DND-41 (cell line): ENCODE measurements around the gene SETDB2.

ENCODE experiments used
- ATAC-seq: fragments of 200-7000 bp; cut with Tn5 transposase; 3 replicates; pipeline ENCODE4 v1.9.1; 2021; ENCODE audit warnings: low read depth; ENCODE audit not compliant: insufficient read depth
- DNase-seq: peaks from one replicate; pipeline ENCODE4 v3.0.0-alpha.2; 2020
- H2AFZ ChIP-seq: 2 replicates; pipeline ENCODE4 v1.6.0; 2012; ENCODE audit warnings: low read depth, low read length
- H3K27ac ChIP-seq: 2 replicates; pipeline ENCODE4 v1.5.1; 2012; ENCODE audit warnings: low read length, inconsistent platforms
- H3K27me3 ChIP-seq: fragments of 200-600 bp; sonication (generic); 2 replicates; pipeline ENCODE4 v1.6.0; 2012; ENCODE audit warnings: low read length, mild to moderate bottlenecking, inconsistent platforms; ENCODE audit not compliant: insufficient read depth, poor library complexity
- H3K36me3 ChIP-seq: 2 replicates; pipeline ENCODE4 v1.5.1; 2012; ENCODE audit warnings: low read length, inconsistent platforms; ENCODE audit not compliant: insufficient read depth
- H3K4me1 ChIP-seq: 2 replicates; pipeline ENCODE4 v1.5.1; 2012; ENCODE audit warnings: mild to moderate bottlenecking, low read length; ENCODE audit not compliant: insufficient read depth
- H3K4me2 ChIP-seq: 2 replicates; pipeline ENCODE4 v1.6.0; 2012; ENCODE audit warnings: mild to moderate bottlenecking, moderate library complexity, low read length, inconsistent platforms; ENCODE audit not compliant: insufficient read depth
- H3K4me3 ChIP-seq, 2 experiments: fragments of 200-600 bp in 1 of 2; shearing (Covaris generic) in 1 of 2; 2 replicates each; pipeline ENCODE4 v1.5.1; 2012 to 2016; ENCODE audit warnings: inconsistent platforms in 2 of 2, low read length in 2 of 2, mild to moderate bottlenecking in 2 of 2, low read depth in 1 of 2, moderate library complexity in 1 of 2
- H3K79me2 ChIP-seq: 2 replicates; pipeline ENCODE4 v1.6.0; 2012; ENCODE audit warnings: low read length, inconsistent platforms; ENCODE audit not compliant: insufficient read depth
- H3K9ac ChIP-seq: 2 replicates; pipeline ENCODE4 v1.6.0; 2012; ENCODE audit warnings: low read depth, mild to moderate bottlenecking, inconsistent platforms, low read length, moderate library complexity
- H3K9me3 ChIP-seq: 2 replicates; pipeline ENCODE4 v1.5.1; 2012; ENCODE audit warnings: low read length, moderate library complexity, mild to moderate bottlenecking, inconsistent platforms; ENCODE audit not compliant: insufficient read depth, severe bottlenecking
- H4K20me1 ChIP-seq: 2 replicates; pipeline ENCODE4 v1.6.0; 2012; ENCODE audit warnings: low read length; ENCODE audit not compliant: insufficient read depth
- EZH2 ChIP-seq: IDR thresholded peaks from 3 replicates; pipeline ENCODE4 v1.6.1; 2012; ENCODE audit warnings: borderline replicate concordance, low read depth, mild to moderate bottlenecking, moderate library complexity, low read length, inconsistent platforms; ENCODE audit not compliant: severe bottlenecking
- TF ChIP-seq, protein P1 (sequence below): IDR thresholded peaks from 2 replicates; pipeline ENCODE4 v1.5.1; 2012; ENCODE audit warnings: borderline replicate concordance, low read length, moderate library complexity, mild to moderate bottlenecking; ENCODE audit not compliant: poor library complexity, severe bottlenecking; ENCODE audit errors: extremely low read depth

SETDB2 gene

DNA sequence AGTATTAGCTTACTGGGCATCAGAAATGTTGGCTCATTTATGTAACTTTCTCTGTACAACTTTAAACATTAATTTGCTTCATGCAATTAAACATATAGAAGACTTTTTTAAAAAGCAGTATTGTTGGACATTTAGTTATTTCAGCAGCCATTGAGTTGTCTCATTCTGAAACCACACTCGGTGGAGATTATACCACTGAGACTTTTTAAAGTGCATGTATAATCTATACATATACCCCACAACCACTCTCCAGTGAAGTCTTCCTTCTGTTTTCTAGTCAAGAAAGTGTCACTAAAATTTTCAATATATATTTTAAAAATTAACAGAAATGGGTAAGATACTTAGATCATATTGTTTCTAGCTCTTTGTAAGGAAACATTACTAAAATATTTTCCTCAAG lies 15.5 kb downstream of the SETDB2 start:
- H3K4me2 ChIP-seq, result no peak overlapping the region
- H3K9me3 ChIP-seq, result peaks cover 22% of the 10 kb centered on the region
- no peak for ATAC-seq

DNA sequence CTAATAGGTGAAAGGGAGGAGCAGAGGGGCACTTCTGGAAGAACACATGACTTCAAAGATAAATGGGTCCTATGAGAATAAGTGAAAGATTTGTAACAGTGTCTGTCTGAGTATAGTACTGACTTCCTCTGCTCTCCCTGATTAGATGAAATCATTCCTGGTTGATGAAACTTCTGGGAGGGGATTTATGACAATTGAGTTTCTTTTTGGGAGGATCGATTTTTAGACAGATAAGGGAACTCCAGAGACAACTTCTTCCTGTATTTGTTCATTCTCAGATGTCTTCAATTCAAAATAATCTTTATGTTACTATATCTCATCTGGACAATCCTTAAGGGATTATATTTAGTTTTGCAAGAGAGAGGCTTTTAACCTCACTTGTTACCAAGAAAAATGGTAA lies 20.0 kb downstream of the SETDB2 start:
- Histone ChIP-seq H4K20me1 (no peaks in the 10 kb centered on the region), H3K27ac (no peak overlapping the region), H3K79me2 (no peaks in the 10 kb centered on the region), H2AFZ (no peak overlapping the region), H3K4me3 (no peak overlapping the region), H3K4me2 (no peak overlapping the region), H3K27me3 (no peaks in the 10 kb centered on the region), H3K36me3 (peaks cover 50% of the 10 kb centered on the region), H3K9me3 (peaks cover 22% of the 10 kb centered on the region), H3K4me1 (no peaks in the 10 kb centered on the region), H3K9ac (no peak overlapping the region)
- DNase-seq, result no peak
- no peak for TF ChIP-seq EZH2
- TF ChIP-seq, protein P1, sequence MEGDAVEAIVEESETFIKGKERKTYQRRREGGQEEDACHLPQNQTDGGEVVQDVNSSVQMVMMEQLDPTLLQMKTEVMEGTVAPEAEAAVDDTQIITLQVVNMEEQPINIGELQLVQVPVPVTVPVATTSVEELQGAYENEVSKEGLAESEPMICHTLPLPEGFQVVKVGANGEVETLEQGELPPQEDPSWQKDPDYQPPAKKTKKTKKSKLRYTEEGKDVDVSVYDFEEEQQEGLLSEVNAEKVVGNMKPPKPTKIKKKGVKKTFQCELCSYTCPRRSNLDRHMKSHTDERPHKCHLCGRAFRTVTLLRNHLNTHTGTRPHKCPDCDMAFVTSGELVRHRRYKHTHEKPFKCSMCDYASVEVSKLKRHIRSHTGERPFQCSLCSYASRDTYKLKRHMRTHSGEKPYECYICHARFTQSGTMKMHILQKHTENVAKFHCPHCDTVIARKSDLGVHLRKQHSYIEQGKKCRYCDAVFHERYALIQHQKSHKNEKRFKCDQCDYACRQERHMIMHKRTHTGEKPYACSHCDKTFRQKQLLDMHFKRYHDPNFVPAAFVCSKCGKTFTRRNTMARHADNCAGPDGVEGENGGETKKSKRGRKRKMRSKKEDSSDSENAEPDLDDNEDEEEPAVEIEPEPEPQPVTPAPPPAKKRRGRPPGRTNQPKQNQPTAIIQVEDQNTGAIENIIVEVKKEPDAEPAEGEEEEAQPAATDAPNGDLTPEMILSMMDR, result no peak
- ATAC-seq, result no peak

More for the DNA sequence above, 15.5 kb downstream of the SETDB2 start:
- Histone ChIP-seq H3K4me1 (peaks cover 6% of the 10 kb centered on the region), H2AFZ (no peak overlapping the region), H3K27me3 (no peaks in the 10 kb centered on the region), H3K36me3 (peaks cover 39% of the 10 kb centered on the region), H3K79me2 (no peaks in the 10 kb centered on the region), H3K9ac (no peak overlapping the region), H4K20me1 (no peaks in the 10 kb centered on the region), H3K4me3 (no peak overlapping the region), H3K27ac (no peak overlapping the region)
- TF ChIP-seq, protein P1, result no peak
- TF ChIP-seq EZH2, result no peak
- no peak for DNase-seq

DNA sequence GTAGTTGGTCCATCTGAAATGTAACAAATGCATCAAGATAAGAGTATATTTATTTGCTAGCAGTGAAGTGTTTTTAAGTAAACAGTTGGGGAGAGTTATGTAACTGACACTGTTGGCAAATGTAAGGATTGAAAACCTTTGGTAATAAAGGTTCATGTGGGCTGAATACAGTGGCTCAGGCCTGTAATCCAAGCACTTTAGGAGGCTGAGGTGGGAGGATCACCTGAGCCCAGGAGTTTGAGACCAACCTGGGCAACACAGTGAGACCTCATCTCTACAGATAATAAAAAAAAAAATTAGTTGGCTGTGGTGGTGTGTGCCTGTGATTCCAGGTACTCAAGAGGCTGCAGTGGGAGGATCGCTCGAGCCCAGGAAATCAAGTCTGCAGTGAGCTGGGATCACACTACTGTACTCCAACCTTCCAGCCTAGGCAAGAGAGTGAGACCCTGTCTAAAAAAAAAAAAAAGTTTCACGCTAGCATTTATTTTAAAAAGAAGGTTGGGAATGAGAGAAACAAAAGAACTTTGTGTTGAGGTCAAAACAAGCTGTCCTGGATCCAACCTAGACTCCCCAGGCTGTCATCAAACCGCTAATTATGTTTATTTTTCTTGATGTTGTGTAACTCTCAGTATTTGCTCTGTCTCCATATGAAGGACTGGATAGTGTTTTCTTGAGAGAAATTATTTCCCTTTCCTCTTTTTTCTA lies 20.7 kb downstream of the SETDB2 start:
- no peak for TF ChIP-seq EZH2
- TF ChIP-seq, protein P1, result no peak

More for the DNA sequence above, 20.7 kb downstream of the SETDB2 start:
- H3K4me3 ChIP-seq, result no peak overlapping the region
- DNase-seq, result no peak
- H3K9ac ChIP-seq, result no peak overlapping the region
- H3K4me2 ChIP-seq, result no peak overlapping the region
- H3K9me3 ChIP-seq, result peaks cover 22% of the 10 kb centered on the region
- H4K20me1 ChIP-seq, result no peaks in the 10 kb centered on the region
- no peak overlapping the region for H2AFZ ChIP-seq
- no peaks in the 10 kb centered on the region for H3K79me2 ChIP-seq
- no peaks in the 10 kb centered on the region for H3K27me3 ChIP-seq
- no peak for ATAC-seq
- peaks cover 50% of the 10 kb centered on the region for H3K36me3 ChIP-seq
- H3K27ac ChIP-seq, result no peak overlapping the region
- no peaks in the 10 kb centered on the region for H3K4me1 ChIP-seq
